DMS 273 (cell line): ENCODE data around the gene GLI3.

Source experiments
- DNase-seq: peaks from one replicate; lab custom pipeline; 2025; ENCODE audit not compliant: unreplicated experiment; lab: John Stamatoyannopoulos, UW

The GLI3 gene

GRCh38 chr7:41940760-41941343 is 296.2 kb downstream of the GLI3 start:
- peak; percentile 84 for DNase-seq

GRCh38 chr7:41938371-41938770 is 298.6 kb downstream of the GLI3 start:
- no peak for DNase-seq

- DNase-seq, result no peak
These were observed 303.6 kb downstream of the GLI3 start for GRCh38 chr7:41933427-41933826.

GRCh38 chr7:41931263-41931646 is 305.8 kb downstream of the GLI3 start:
- no peak for DNase-seq

- DNase-seq, result no peak
These were observed 306.3 kb downstream of the GLI3 start for GRCh38 chr7:41930538-41931262.

- DNase-seq, result no peak
These were observed 308.2 kb downstream of the GLI3 start for GRCh38 chr7:41928781-41929180.

- DNase-seq, result no peak
These were observed 308.8 kb downstream of the GLI3 start for GRCh38 chr7:41928166-41928565.

GRCh38 chr7:41927380-41927779 is 309.6 kb downstream of the GLI3 start:
- no peak for DNase-seq

- DNase-seq, result no peak
These were observed 311.1 kb downstream of the GLI3 start for GRCh38 chr7:41925946-41926345.

GRCh38 chr7:41924796-41925195 is 312.2 kb downstream of the GLI3 start:
- no peak for DNase-seq

- DNase-seq, result no peak
These were observed 314.6 kb downstream of the GLI3 start for GRCh38 chr7:41922373-41922772.

- DNase-seq, result no peak
These were observed 315.5 kb downstream of the GLI3 start for GRCh38 chr7:41921453-41921981.

- DNase-seq, result no peak
These were observed 318.4 kb downstream of the GLI3 start for GRCh38 chr7:41918597-41918996.

- no peak for DNase-seq
These were observed 320.5 kb downstream of the GLI3 start for GRCh38 chr7:41916450-41916927.

GRCh38 chr7:41915871-41916270 is 321.1 kb downstream of the GLI3 start:
- no peak for DNase-seq

- no peak for DNase-seq
These were observed 324.0 kb downstream of the GLI3 start for GRCh38 chr7:41912851-41913567.

GRCh38 chr7:41912426-41912825 is 324.6 kb downstream of the GLI3 start:
- no peak for DNase-seq

- DNase-seq, result no peak
These were observed 325.2 kb downstream of the GLI3 start for GRCh38 chr7:41911792-41912191.
